Thoracic aorta (tissue), 2 donors: ENCODE measurements around the gene PZP. TPM values are rescaled to one million over a fixed set of nuclear protein-coding genes. Genes with fewer than 3 reads are reported as not detected.

Experiments used
- ATAC-seq: fragments of 150-250 bp; one replicate; pipeline ENCODE4 v1.8.0; 2017; ENCODE audit warnings: low read depth; ENCODE audit not compliant: insufficient number of reproducible peaks, low FRiP score
- DNase-seq: peaks from one replicate; pipeline ENCODE4 v3.0.0-alpha.2; 2020; ENCODE audit warnings: low spot score
- H3K27ac ChIP-seq, 2 donors: fragments of 200-600 bp; sonication (generic); 1 replicate in 1 of 2; 2 replicates in 1 of 2; pipeline ENCODE4 v1.5.1; 2016; ENCODE audit warnings: mild to moderate bottlenecking in 2 of 2, moderate library complexity in 2 of 2
- H3K27me3 ChIP-seq: fragments of 200-600 bp; sonication (generic); replicated peaks from 2 replicates; pipeline ENCODE4 v1.6.0; 2016; ENCODE audit warnings: mild to moderate bottlenecking; ENCODE audit not compliant: insufficient read depth
- H3K36me3 ChIP-seq: fragments of 200-600 bp; sonication (generic); one replicate; pipeline ENCODE4 v1.5.1; 2016
- H3K4me1 ChIP-seq, 2 donors: fragments of 200-600 bp; sonication (generic); 1 replicate in 1 of 2; 2 replicates in 1 of 2; pipeline versions ENCODE4 v1.5.1 to v1.6.0; 2016; ENCODE audit warnings: low read depth in 2 of 2, mild to moderate bottlenecking in 1 of 2; ENCODE audit not compliant: control insufficient read depth in 1 of 2
- H3K4me3 ChIP-seq: fragments of 200-600 bp; sonication (generic); 2 replicates; pipeline ENCODE4 v1.5.1; 2016; ENCODE audit warnings: mild to moderate bottlenecking
- H3K9me3 ChIP-seq: fragments of 200-600 bp; sonication (generic); 2 replicates; pipeline ENCODE4 v1.5.1; 2016
- total RNA-seq, 2 donors: library from RNA; depleted of rRNA; stranded (reverse); fragments of >200 nt; gene quantifications; one replicate each; pipeline versions ENCODE4 v1.1.0 to v1.2.3, GENCODE V29; 2016
- TF ChIP-seq, protein P1 (sequence below): fragments of 200-600 bp; sonication (generic); IDR thresholded peaks from one replicate; pipeline ENCODE4 v1.5.1; 2019; ENCODE audit warnings: antibody characterized with exemption

The PZP gene
- total RNA-seq, 2 donors from 2014 or later: not detected

DNA sequence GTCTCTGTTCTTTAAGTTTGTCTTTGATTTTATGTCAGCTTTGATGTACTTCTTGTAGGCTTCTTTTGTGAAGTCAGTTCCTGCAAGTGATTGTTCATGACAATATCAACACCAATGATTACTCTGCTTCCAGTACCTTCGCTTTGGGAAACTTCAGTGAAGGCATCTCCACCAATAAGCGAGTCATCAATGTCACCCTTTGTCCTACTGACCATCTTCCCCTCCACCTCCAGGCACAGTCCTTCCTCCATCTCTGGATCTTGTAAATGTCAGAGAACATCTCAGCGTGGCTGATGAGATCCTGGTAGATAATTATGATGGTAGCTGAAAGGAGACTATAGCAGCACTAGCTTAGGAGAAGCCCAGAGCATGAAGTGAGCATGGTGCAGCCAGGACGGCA lies 52.1 kb downstream of the PZP start:
- TF ChIP-seq, protein P1, sequence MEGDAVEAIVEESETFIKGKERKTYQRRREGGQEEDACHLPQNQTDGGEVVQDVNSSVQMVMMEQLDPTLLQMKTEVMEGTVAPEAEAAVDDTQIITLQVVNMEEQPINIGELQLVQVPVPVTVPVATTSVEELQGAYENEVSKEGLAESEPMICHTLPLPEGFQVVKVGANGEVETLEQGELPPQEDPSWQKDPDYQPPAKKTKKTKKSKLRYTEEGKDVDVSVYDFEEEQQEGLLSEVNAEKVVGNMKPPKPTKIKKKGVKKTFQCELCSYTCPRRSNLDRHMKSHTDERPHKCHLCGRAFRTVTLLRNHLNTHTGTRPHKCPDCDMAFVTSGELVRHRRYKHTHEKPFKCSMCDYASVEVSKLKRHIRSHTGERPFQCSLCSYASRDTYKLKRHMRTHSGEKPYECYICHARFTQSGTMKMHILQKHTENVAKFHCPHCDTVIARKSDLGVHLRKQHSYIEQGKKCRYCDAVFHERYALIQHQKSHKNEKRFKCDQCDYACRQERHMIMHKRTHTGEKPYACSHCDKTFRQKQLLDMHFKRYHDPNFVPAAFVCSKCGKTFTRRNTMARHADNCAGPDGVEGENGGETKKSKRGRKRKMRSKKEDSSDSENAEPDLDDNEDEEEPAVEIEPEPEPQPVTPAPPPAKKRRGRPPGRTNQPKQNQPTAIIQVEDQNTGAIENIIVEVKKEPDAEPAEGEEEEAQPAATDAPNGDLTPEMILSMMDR: no peak
- H3K36me3 ChIP-seq: no peaks in the 10 kb centered on the region
- DNase-seq: no peak
- H3K4me1 ChIP-seq: no peaks in the 10 kb centered on the region
- no peak for ATAC-seq
- H3K9me3 ChIP-seq: no peaks in the 10 kb centered on the region
- no peak overlapping the region for H3K27ac ChIP-seq
- H3K27me3 ChIP-seq: no peaks in the 10 kb centered on the region
- H3K4me3 ChIP-seq: no peak overlapping the region

DNA sequence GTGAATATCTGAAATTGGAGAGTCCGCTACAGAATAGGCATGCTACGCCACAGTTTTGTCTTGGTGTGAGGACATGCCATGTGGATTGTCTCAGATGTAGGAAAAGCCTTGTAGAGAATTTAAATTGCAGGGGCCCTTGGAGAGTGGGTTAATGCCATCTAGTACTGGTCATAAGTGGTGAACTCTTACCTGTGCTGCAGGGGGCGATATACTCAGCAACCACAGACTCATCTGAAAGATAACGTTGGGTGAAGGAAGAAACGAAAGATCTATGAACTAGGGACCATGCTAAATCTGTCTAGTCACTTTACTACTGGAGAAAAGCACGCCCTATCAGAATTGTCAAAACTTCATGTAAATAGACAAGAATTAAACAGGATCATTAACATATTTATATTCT lies 58.8 kb downstream of the PZP start:
- Histone ChIP-seq H3K4me1 (no peaks in the 10 kb centered on the region), H3K27me3 (no peaks in the 10 kb centered on the region), H3K36me3 (no peaks in the 10 kb centered on the region), H3K9me3 (no peaks in the 10 kb centered on the region), H3K4me3 (no peak overlapping the region), H3K27ac (no peak overlapping the region)
- TF ChIP-seq, protein P1: no peak
- no peak for DNase-seq
- no peak for ATAC-seq

DNA sequence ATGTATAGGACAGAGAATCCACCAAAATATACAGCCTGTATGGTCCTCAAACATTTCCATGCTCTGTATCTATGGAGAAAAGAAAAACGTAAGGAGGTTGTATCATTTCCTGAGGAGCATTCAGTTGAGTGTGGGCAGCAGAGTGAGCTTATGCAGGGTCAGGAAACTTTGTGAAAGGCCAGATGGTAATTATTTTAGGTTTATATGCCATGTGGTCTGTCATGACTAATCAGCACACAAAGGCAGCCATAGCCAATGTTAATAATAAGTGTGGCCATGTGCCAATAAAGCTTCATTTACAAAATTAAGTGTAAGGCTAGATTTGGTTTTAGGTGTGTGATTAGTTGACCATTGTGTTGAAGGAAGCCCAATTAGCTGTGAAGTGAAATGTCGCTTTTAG lies 59.3 kb downstream of the PZP start:
- H3K4me3 ChIP-seq: no peak overlapping the region
- no peaks in the 10 kb centered on the region for H3K9me3 ChIP-seq
- no peaks in the 10 kb centered on the region for H3K36me3 ChIP-seq
- ATAC-seq: no peak
- no peak for DNase-seq
- TF ChIP-seq, protein P1: no peak
- no peaks in the 10 kb centered on the region for H3K4me1 ChIP-seq
- H3K27me3 ChIP-seq: no peaks in the 10 kb centered on the region
- no peak overlapping the region for H3K27ac ChIP-seq

DNA sequence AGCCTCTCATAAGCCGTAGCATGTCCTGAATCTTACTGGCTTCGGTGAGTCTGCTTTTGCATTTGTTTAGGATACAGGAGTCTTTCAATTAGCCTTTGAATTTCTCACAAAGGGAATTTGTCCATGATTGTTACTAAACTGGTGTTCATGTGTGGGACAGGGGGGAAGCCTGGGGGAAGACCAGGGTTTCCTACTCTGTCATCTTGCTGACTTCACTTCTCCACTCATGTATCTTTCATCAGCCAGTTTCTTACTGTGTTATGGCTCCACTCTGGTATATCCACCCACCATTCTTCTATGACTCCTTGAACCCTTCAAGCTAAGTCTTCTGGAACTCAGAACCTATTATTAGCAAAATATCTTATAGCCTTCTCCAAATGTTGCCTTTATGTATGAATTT lies 60.7 kb downstream of the PZP start:
- DNase-seq: no peak
- ATAC-seq: no peak
- Histone ChIP-seq H3K27ac (no peak overlapping the region), H3K4me1 (no peaks in the 10 kb centered on the region), H3K27me3 (no peaks in the 10 kb centered on the region), H3K36me3 (no peaks in the 10 kb centered on the region), H3K4me3 (no peak overlapping the region), H3K9me3 (no peaks in the 10 kb centered on the region)
- TF ChIP-seq, protein P1: no peak

DNA sequence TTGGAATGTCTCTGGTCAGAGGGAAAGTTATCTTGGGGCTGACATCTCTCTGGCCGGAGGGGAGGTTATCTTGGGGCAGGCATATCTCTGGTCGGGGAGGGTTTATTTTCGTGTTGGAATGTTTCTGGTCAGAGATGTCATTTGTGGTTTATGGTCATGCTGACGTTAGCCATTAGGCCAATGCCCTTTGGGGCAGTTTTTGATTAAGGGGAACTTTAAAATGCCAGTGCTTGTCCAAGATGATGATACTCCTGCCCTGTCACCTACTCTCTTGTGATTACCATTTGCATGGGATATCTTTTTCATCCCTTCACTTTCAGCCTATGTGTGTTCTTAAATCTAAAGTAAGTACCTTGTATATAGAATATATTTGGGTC lies 63.5 kb downstream of the PZP start:
- ATAC-seq: no peak

More for the DNA sequence above, 63.5 kb downstream of the PZP start:
- Histone ChIP-seq H3K4me3 (no peak overlapping the region), H3K9me3 (no peaks in the 10 kb centered on the region), H3K27me3 (no peaks in the 10 kb centered on the region), H3K36me3 (no peaks in the 10 kb centered on the region), H3K4me1 (no peaks in the 10 kb centered on the region), H3K27ac (no peak overlapping the region)
- DNase-seq: no peak
- TF ChIP-seq, protein P1: no peak
